22Rv1 (cell line): ENCODE results near the gene RPL36.
A peak's percentile ranks its signal among the peaks of the same experiment; 100 is the strongest.

ENCODE experiments used
- H3K27ac ChIP-seq: fragments of 450-650 bp; 2 replicates; pipeline ENCODE4 v1.5.1; 2017
- CTCF ChIP-seq: fragments of 450-650 bp; IDR thresholded peaks from 2 replicates; pipeline ENCODE4 v1.5.1; 2017; ENCODE audit warnings: mild to moderate bottlenecking
- ZFX ChIP-seq: fragments of 450-650 bp; IDR thresholded peaks from 2 replicates; pipeline ENCODE4 v1.6.1; 2017; ENCODE audit warnings: antibody characterized with exemption, borderline replicate concordance

RPL36 gene

GRCh38 chr19:5679289-5680083 is 10.6 kb upstream of the RPL36 start:
- H3K27ac ChIP-seq = peak overlapping the region; percentile 82
- TF ChIP-seq CTCF = no peak
- no peak for TF ChIP-seq ZFX

GRCh38 chr19:5680084-5680436 is 10.0 kb upstream of the RPL36 start:
- H3K27ac ChIP-seq = peak overlapping the region; percentile 82
- TF ChIP-seq CTCF (no peak), ZFX (no peak)

- H3K27ac ChIP-seq = peak within 1 kb of the TSS; percentile 82
- TF ChIP-seq ZFX (no peak), CTCF (no peak)
Measured at GRCh38 chr19:5680437-5681368, 9.4 kb upstream of the RPL36 start, which contains the start of the genes HSD11B1L and MICOS13. HSD11B1L (plus strand) TSS chr19:5681027; CDS start chr19:5684833, 3,806 bp downstream. MICOS13 (minus strand) TSS chr19:5680516; CDS start chr19:5680486, 30 bp downstream.

- no peak overlapping the region for H3K27ac ChIP-seq
- TF ChIP-seq ZFX = no peak
- TF ChIP-seq CTCF = no peak
Measured at GRCh38 chr19:5681391-5682106, 8.5 kb upstream of the RPL36 start.

- TF ChIP-seq ZFX (no peak), CTCF (no peak)
- H3K27ac ChIP-seq = no peak overlapping the region
Measured at GRCh38 chr19:5682107-5682482, 8.0 kb upstream of the RPL36 start.

- no peak for TF ChIP-seq ZFX
- H3K27ac ChIP-seq = no peak overlapping the region
Measured at GRCh38 chr19:5683177-5683886, 6.8 kb upstream of the RPL36 start.
